Myocyte (in vitro differentiated cells): Measurements from ENCODE around the gene ASIC4. TPM values are rescaled to one million over a fixed set of nuclear protein-coding genes. Genes with fewer than 3 reads are reported as not detected.

Experiments used
- DNase-seq: peaks from one replicate; pipeline ENCODE4 v3.0.0-alpha.2; 2012; ENCODE audit warnings: low read depth
- total RNA-seq: library from RNA; depleted of rRNA; stranded (reverse); fragments of >200 nt; gene quantifications from 2 replicates; pipeline ENCODE4 v1.2.3, GENCODE V29; 2014

ASIC4 gene
- total RNA-seq, 1 donor from 2014 or later = 0.29 TPM

DNA sequence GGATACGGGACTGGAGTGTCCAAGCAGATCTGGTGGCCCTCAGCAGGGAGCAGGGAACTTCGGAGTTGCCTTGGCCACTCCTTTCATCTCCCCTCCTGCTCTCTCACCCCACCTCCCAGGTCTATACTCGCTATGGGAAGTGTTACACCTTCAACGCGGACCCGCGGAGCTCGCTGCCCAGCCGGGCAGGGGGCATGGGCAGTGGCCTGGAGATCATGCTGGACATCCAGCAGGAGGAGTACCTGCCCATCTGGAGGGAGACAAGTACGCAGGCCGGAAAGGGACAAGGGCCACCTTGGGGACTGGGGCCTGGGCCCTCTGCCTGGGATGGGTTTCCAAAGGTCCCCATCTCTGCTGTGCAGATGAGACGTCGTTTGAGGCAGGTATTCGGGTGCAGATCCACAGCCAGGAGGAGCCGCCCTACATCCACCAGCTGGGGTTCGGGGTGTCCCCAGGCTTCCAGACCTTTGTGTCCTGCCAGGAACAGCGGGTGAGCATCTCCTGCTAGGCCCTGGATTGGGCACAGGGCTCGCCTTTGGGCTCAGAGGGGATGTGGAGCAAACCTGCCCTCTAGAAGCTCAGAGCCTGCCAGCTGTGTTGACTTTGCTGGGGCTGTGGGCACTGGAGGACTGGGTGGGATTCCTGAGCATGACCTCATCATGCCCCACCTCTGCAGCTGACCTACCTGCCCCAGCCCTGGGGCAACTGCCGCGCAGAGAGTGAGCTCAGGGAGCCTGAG is 17.5 kb downstream of the ASIC4 start:
- no peak for DNase-seq

DNA sequence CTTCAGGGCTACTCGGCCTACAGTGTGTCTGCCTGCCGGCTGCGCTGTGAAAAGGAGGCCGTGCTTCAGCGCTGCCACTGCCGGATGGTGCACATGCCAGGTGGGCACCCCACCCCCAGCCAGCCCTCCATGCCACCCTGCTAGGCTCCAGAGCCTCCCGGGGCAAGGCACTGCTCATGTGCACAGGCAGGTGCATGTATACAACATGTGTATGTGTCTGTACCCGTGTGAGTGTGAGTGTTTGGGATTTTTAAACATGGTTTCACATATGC is 18.0 kb downstream of the ASIC4 start:
- DNase-seq = no peak

DNA sequence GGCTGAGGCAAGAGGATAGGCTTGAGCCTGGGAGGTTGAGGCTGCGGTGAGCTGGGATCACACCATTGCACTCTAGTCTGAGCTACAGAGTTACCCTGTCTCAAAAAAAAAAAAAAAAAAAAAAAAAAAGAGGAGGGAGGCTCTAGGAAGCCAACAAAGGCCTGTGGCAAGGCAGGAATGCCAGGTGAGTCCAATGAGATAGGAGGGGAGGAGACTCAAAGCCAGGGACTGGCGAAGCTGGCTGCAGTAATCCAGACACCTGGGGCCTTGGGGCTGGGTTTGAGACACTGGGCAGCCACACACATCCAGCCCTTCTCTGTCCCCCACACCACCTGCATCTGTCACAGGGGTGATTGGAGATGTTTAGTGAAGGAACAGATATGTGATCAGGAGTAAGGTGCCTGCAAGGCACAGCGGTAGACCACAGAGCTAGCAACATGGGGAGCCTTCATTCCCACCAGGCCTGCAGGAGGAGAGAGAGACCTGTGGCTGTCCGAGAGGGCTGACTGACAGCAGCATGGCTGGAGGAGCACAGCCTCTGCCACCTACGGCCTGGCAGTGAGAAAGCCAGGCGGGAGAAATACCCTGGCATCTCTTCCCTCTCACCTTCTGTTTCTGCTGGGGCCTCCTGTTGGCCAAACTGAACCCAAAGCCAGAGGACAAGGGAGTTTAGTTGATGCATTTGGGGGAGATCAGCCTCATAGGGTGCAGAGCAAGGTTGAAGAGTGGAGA is 19.8 kb downstream of the ASIC4 start:
- DNase-seq = no peak

DNA sequence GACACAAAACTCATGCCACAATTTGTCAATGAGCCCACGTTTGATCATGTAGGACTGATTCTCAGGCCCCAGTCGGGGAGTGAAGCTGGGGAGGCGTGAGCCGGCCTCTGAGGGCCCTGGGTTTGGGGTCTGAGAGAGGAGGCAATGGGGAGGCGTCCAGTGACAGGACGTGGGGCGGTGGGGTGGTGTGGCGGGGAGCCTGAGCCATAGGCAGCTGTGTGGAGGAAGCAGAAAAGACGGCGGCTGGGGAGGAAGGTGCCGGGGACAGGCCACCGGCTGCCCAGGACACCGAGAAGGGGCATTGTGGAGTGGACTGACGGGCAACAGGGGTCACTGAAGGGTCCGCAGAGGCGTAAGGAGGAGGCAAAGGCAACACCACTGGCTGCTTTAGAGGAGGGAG is 22.1 kb downstream of the ASIC4 start:
- DNase-seq = no peak

DNA sequence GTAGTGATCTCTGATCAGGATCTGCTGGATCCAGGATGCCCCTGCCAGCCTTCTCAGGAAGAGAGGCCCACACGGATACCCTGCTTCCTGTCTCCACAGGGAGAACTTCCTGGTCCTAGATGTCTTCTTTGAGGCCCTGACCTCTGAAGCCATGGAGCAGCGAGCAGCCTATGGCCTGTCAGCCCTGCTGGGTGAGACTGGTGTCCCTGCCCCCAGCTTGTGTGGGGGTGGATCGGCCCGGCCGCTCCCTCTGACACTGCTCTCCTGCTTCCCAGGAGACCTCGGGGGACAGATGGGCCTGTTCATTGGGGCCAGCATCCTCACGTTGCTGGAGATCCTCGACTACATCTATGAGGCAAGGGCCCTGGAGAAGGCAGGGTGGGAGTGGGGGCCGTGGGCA is 22.7 kb downstream of the ASIC4 start:
- no peak for DNase-seq

DNA sequence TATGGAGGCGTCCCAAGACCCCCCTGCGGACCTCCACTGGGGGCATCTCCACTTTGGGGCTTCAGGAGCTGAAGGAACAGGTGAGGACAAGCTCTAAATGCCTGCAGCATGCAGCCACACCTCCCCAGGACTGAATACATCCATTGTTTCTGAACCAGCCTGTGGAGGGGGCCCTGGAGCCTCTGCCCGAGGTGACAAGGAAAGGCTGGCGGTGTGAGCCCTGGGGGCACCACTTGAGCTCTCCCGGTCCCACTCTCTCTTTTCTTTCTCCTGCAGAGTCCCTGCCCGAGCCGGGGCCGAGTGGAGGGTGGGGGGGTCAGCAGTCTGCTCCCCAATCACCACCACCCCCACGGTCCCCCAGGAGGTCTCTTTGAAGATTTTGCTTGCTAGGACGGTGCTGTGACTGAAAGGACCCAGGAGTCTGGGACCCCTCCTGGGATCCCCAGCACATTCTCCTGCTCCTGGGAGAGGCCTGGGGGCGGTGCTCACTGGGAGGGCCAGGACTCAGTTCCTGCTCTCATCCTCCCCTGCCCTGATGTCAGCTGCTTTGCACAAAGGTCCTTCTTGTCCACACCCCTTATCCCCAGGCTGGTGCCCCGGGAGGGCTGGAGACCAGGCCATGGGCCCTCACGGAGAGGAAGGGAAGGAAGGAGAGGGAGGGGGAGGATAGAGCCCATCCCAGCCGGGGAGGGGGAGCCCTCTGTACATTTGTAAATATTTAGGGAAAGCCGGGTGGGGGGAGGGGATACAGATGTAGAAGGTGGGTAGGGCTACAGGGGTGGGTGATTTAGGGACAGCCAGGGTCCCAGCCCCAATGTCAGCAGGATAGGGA is 23.6 kb downstream of the ASIC4 start:
- no peak for DNase-seq

DNA sequence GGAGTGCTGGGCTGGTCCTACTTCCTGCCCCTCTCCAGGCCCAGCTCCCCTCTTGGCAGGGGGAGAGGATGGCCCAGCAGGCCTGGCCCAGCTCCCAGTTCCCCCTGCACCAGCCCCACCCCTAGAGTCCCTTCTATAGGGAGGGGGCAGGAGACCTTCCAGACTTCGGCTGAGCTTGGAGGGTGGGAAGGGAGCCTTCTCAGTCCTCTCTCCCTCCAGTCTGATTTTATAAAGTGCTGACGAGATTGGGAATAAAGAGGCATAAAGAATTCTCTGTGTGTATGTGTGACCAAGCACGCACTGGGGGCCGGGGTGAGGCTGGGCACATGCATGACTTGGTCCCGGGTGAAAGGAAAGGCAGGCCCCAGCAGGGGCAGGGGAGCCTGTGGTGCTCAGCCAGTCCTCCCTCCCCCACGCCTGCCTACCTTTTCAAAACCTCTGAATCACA is 24.2 kb downstream of the ASIC4 start:
- DNase-seq = no peak

DNA sequence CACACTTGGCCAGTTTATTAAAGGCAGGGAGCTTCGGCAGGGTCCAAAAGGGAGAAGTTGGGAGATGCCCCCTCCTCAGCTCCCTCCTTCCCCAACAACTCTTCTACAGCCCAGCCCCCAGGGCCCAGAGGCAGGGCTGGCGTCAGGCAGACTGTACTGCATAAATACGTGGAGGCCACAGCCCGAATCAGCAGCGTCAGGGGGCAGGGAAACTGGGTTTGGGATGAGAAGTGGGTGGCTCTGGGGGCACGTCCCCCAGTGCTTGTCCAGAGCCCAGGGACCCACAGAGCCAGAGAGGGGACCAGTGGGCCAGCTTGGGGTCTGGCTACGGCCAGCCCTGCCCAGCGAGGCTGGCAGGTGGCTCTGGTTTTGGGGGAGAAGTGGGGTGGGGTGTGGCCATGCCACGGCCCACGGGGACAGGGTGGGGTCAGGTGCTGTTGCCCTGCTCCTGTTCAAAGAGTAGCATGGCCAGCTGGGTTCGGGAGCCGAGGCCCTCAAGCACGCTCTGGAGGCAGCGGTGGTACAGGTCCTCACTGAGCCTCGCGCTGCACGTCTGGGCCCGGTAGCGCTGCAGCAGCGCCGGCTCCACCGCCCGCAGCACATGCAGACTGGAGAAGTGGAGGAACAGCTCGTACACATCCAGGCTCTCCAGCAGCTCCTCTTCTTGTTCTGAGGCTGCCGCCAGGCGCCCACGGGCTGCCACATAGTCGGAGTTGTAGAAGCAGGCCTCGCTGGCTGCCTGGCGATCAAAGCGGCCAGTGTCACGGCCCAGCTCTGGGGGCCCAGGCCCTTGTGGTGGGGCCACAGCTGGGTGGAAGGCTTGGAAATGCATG is 24.9 kb downstream of the ASIC4 start:
- no peak for DNase-seq

DNA sequence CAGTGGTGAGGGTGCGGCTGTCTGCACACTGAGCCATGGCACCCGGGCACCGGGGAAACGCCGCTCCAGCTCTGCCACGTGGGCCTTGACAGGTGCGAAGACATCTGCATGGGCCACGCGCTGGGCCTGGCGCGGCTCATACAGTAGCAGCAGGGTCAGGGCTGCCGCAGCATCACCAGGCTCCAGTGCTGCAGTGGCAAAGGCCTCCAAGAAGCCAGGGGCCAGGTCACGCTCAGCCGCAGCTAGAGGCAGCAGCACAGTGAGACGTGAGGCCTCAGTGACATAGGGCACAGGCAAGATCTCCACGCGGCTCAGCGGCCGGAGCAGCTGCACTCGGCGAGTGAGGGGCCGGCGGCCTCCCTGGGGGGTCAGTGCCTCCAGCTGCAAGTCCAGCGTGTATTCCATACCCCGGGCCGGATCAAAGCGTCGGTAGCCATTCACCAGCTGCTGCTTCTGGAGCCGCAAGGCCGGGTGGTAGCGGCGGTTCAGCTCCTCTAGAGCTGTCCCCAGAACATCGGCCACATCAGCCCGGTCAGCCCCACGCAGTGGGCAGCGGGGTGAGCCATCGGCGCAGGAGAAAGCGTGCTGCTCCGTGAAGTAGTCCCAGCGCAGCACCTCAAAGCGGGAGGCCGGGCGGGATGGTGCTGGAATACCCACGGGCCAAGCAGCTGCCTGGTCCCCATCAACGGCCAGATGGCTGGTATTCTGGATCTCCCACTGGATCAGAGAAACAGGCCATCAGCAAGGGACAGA is 25.8 kb downstream of the ASIC4 start:
- no peak for DNase-seq

DNA sequence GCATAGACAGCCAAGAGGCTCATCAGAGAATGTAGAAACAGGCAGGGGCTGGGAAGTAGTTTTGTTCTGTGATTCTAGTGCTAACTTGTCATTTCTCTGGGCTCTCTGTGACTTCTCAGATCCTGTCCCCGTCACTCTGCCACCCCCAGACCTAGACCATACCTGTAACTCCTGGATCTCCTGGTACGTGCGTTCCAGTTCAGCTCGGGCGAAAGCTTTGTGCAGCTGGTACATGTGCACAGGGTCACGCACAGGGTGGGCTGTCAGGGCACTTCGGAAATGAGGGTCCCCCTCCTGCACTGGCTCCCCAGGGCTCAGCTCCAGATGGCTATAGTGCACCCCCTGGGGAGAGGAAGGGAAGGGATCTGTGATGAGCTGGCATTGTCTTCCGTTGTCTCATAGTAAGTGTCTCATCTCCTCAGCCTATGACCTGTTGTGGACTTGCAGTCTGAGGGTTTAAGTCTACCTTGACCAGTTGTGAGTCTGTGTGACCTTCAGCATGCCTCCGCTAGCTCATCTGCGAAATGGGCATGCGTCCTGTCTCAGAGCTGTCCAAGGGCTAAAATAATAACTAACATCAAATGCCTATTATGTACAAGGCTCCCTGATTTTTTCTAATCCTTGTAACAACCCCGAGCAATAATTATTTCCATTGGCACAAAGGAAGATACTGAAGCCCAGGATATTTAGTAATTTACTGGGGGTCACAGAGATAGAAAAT is 26.7 kb downstream of the ASIC4 start:
- no peak for DNase-seq

DNA sequence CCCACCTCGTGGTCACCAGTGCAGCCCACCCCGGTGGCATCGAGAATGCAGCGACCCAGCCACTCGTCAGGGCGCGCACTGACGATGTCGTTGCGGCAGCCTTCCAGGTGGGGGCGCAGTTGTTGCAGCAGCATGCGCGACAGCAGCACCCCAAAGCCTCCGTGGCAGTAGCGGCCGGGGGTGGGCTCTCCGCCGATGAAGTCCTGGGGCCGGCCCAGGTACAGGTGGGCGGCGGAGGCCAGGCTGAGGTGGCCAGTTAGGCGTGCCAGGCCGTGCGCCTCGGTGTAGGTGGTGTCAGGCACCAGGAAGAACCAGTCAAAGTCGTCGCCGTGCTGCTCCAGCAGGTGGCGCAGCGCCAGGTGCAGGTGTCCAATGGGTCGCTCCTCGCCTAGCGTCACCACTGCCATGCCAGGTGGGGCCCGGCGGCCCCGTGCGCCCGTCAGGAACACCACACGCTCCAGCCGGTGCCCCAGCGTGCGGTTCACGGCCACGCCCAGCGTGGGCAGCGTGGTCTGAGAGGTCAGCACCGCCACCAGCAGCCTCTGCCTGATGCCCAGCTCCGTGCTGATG is 27.4 kb downstream of the ASIC4 start:
- peak; percentile 66 for DNase-seq

DNA sequence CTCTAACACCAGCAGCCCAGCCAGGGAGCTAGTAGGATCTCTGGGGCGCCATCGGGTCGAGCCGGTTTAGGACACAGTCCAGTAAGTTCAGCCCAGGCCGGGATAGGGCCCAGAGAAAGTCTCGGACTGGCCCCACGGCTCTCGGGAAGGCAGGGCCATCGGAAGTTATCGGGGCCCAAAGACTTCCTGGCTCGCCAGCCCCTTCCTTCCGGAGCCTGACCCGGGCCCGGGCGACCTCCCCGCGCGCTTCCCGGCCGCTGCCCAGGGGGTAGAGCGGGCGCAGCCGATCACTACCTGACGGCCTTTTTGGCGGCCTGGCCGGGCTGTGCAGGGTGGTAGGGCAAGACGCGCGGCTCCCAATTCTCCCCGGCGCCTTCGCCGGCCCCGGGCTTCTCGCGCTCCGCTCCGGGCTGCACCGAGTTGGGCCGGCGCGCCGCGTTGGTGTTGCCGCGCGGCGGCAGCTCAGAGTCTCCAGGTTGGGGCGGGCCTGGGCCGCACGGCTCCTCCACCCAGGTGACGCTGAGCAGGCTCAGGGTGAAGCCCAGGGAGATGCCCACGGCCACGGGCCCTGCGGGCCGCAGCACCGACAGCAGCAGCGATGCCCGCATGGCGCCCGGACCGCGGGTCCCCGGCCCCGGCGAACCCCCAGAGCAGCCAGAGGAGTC is 28.8 kb downstream of the ASIC4 start:
- peak; percentile 43 for DNase-seq

DNA sequence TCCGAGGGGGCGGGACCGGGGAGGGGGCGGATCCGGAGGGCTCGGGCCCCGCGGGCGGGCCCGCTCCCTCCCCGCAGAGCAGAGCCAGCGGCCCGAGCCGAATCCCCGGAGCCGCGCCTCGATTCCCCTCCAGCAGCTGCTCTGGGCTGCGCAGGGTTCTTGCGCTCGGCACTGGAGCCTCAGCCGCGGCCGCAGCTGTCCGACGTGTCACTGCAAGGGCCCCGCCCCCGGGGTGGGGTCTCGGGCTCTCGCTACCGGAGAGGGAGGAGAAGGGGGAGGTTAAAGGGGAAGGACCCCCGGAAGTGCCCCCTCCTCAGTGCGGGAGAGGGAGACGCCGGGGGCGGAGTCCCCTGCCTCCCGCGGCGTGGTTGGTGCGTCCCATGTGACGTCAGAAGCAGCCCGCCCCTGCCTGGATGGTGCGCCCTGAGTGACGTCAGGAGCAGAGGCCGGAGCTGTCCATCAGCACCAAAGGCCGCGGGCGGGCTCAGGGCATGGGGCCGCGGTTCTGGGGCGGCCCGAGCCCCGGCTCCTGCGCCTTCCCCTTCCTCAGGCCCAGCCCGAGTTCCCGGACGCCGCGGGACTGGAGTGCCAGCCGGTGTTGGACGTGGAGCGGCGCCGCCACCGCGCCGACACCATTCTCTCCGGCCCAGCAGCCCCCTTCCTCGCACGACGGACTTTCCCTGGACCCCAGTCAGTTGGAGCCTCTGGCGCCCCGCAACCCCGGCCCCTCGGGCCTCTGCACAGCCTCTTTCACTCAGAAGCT is 29.5 kb downstream of the ASIC4 start, which contains the start of the genes CHPF and TMEM198:
CHPF (minus strand) TSS at position 214 of the 763 bp plus-strand sequence. CDS start 271 bp downstream, outside the sequence.
TMEM198 (plus strand) TSS at position 433 of the 763 bp plus-strand sequence. CDS start 700 bp downstream, outside the sequence.
- peak; percentile 99 for DNase-seq

DNA sequence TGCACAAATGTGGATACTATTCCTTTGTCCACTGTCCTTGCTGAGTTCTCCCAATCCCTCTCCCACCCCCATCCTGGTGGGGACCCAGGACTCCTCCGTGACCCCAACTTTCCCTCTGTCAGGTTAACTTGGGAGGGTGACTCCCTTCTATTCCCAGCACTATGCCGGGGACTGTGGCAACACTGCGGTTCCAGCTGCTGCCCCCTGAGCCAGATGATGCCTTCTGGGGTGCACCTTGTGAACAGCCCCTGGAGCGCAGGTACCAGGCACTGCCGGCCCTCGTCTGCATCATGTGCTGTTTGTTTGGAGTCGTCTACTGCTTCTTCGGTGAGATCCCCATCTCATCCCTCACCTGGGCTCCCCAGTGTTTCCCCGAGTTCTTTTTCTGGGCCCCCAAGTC is 30.3 kb downstream of the ASIC4 start:
- DNase-seq = no peak

DNA sequence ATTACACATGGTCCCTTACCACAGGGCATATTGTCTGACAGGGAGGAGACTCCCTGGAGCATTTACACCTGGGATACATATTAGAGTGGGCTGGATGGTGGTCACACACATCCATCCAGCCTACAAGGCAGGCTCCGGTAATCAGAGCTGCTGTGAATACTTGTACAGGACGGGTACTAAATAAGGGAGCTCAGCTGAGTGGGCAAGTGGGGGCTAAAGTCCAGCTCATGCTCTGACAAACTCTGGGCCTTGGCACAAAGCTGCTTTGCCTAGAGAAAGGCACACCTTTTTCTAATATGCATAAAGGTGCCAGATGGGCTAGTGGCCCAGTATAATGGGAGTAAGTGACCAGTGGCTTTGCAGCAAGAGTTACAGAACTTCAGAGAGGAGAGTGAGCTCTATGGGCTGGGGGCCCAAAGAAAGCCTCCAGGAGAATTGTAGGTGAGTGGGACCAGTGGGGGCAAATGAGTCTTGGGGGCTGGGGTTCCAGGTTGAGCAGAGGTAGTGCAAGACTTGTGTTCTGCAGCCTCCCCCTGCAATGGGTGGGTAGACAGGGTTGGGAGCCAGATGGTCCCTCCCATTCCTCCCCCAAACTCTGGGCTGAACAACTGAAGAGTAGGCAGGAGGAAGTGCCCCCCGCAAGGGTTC is 31.1 kb downstream of the ASIC4 start:
- no peak for DNase-seq

DNA sequence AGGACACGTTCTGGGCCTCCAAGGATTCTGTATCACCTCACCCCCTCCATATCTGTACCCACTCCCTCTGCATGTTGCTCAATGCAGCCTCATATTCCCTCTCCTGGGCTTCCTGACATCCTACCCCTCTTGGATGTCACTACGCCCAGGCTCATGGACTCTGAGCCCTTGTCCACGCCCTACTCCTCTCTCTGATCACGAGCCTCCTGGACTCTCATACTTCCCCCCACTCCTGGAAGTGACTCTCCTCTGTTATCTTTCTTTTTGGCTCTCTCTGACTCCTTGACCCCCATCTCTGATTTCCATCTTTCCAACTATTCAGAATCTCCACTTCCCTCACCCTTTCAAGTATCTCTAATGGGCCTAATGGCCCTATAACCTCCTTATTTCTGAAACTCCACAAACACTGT is 31.7 kb downstream of the ASIC4 start:
- no peak for DNase-seq

DNA sequence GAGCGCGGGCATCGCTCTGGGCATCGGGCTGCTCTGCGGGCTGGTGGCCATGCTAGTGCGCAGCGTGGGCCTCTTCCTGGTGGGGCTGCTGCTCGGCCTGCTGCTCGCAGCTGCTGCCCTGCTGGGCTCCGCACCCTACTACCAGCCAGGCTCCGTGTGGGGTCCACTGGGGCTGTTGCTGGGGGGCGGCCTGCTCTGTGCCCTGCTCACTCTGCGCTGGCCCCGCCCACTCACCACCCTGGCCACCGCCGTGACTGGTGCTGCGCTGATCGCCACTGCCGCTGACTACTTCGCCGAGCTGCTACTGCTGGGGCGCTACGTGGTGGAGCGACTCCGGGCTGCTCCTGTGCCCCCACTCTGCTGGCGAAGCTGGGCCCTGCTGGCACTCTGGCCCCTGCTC is 33.3 kb downstream of the ASIC4 start:
- DNase-seq = no peak
